ENCODE results near the gene FUT1. TPM values are rescaled to one million over a fixed set of nuclear protein-coding genes. Genes with fewer than 3 reads are reported as not detected.

FUT1 gene
- total RNA-seq, 1 donor from 2014 or later = 1.6 TPM

- DNase-seq = no peak
- no peak for ATAC-seq
- intact Hi-C loops (cut with micrococcal nuclease) = no loop called here
Observed at GRCh38 chr19:48746110-48746509, 6.3 kb downstream of the FUT1 start.

DNA sequence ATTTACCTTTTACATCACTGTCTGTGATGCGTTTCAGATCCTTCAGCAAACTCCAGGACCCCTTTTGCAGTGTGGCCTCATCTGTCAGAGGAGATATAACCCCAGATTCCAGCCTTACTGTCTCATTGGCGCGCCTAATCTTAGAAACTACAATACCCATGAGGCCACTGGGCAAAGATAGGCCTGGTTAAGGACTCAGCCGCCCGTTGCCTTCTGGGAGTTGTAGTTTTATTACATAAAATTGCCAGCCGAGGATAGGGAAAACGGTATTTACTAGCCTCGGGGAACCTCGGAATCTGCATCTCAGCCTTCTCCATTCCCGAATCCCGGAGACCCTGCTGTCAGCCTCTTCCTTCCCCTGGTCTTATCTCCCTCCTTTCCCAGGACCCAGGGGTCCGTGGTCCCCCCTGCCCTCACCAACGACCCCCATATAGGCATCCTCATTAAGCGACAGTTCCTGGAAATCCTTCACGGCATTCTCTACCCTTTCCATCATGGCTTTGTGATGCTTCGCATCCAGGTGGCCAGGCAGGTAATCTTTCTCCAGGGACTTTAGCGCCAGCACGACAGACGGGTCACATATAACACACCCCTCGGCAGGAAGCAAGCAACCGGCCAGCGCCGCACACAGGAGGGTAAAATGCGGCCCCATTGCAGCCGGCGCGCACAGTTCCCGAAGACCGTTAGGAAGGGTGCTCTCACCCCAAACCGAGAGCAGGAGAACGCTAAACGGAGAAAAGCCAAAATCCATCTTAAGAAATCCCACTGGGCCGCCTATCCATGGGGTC is 7.0 kb downstream of the FUT1 start:
- intact Hi-C loops (cut with micrococcal nuclease) = no loop called here
- ATAC-seq (peak; percentile 34), DNase-seq (peak; percentile 60)

DNA sequence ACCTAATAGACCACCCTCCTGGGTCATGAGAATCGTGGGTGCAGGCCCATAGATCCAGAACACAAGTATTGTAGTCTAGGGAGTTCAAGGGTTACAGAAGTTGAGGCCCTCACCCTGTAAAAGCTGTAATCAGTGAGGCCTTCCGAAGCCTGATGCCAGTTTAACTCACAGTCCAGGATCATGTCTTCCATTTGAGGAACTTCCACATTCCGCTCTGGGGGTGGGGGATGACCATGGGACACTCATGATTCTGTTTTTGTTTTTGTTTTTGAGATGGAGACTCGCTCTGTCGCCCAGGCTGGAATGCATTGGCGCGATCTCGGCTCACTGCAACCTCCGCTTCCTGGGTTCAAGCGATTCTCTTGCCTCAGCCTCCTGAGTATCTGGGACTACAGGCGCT is 10.3 kb downstream of the FUT1 start:
- ATAC-seq = no peak
- DNase-seq = no peak
- intact Hi-C loops (cut with micrococcal nuclease) = no loop called here

GRCh38 chr19:48741129-48741999 is 11.1 kb downstream of the FUT1 start:
- intact Hi-C loops (cut with micrococcal nuclease) = no loop called here
- ATAC-seq = peak; percentile 14
- peak; percentile 66 for DNase-seq

- peak; percentile 70 for DNase-seq
- intact Hi-C loops (cut with micrococcal nuclease) = no loop called here
- peak; percentile 33 for ATAC-seq
Observed at GRCh38 chr19:48740164-48740972, 12.1 kb downstream of the FUT1 start, which contains the start of gene RASIP1. RASIP1 (minus strand) TSS chr19:48740610; CDS start chr19:48740282, 328 bp downstream.

GRCh38 chr19:48739404-48740163 is 12.9 kb downstream of the FUT1 start:
- intact Hi-C loops (cut with micrococcal nuclease) = no loop called here
- ATAC-seq (no peak), DNase-seq (peak; percentile 41)

DNA sequence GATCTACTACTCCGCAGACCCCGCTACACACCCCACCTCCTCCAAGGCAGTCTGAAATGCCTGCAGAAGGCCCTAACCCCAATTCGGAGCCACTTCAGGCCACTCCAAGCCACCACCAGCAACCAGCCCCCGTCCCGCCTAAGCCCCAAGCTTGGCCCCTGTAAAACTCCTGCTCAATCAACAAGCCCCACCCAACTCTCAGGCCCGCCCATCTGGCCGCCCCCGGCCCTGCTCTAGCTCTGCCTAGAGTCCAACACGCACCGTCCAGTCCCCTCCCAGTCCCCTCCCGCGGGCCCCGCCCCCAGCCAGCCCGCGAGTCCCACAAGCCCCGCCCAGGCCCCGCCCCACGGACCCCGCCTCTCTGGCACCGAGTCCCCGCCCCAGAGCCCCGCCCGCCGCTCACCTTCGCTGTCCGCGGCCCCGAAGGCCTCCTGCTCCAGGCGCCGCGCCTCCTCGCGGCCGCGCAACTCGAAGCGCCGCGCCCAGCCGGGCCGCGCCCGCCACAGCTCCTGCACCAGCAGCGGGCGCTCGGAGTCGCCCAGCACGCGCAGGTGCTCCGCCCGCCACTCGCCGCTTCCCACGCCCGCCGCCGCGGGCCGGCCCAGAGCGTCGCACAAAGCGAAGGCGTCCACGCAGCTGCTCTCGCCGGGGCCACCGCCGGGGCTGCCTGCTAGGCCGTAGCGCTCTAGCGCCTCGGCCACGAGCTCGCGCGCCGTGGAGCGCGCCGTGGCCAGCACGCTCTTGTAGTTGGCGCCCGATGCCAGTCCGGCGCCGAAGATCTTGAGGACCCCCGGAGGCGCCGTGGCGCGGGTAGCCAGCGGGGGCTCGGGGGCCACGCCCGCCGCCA is 13.7 kb downstream of the FUT1 start:
- ATAC-seq = peak; percentile 89
- DNase-seq = peak; percentile 96
- intact Hi-C loops (cut with micrococcal nuclease) = no loop called here

- DNase-seq (peak; percentile 38), ATAC-seq (no peak)
- intact Hi-C loops (cut with micrococcal nuclease) = no loop called here
Observed at GRCh38 chr19:48737360-48737998, 15.0 kb downstream of the FUT1 start.

DNA sequence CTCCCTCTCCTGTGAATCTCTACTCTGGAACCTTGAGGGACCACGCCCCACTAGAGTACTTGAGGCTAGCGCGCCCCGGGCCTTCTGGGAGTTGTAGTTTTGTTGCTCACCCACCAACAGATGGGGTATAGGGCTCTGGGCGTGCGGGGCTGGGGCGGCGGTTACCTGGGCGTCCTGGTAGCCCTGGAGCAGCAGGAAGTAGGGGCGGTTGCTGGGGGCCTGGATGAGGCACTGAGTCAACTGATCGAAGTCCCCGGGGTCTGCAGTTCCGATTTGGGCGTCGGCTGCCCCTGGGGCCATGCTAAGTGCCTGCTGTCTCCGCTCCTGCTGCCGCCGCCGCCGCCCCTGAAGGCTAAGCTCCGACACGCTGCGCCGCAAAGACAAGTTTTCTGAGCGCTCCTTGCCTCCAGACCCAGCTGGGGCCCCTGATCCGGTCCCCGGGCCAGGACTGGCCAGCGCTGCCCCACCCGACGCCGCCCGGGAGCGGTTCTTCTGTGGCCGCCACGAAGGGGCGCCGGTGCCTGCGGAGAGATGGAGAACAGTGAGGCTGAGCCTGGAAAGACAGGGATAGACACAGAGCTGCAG is 17.3 kb downstream of the FUT1 start:
- ATAC-seq = no peak
- intact Hi-C loops (cut with micrococcal nuclease) = no loop called here
- no peak for DNase-seq

- ATAC-seq (no peak), DNase-seq (no peak)
- intact Hi-C loops (cut with micrococcal nuclease) = no loop called here
Observed at GRCh38 chr19:48734625-48735024, 17.8 kb downstream of the FUT1 start.

DNA sequence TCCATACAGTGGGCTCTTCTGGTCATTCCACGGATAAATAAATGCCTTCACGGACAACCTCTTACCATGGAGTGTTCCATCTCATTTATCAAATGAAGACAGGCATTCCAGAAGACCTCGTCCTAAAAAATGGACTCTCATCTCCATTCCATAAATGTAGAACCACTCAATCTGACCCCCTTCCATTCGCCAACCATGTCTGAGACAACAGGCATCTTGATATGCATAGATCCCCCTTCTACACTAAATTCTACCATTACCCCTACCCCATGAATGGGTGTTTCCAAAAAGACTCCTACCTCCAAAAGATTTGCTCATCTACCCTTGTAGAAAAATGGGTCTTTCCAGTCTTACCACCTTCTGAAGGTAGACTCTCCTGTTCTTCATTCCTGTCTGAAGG is 21.0 kb downstream of the FUT1 start:
- intact Hi-C loops (cut with micrococcal nuclease) = no loop called here
- DNase-seq = no peak
- ATAC-seq = no peak

DNA sequence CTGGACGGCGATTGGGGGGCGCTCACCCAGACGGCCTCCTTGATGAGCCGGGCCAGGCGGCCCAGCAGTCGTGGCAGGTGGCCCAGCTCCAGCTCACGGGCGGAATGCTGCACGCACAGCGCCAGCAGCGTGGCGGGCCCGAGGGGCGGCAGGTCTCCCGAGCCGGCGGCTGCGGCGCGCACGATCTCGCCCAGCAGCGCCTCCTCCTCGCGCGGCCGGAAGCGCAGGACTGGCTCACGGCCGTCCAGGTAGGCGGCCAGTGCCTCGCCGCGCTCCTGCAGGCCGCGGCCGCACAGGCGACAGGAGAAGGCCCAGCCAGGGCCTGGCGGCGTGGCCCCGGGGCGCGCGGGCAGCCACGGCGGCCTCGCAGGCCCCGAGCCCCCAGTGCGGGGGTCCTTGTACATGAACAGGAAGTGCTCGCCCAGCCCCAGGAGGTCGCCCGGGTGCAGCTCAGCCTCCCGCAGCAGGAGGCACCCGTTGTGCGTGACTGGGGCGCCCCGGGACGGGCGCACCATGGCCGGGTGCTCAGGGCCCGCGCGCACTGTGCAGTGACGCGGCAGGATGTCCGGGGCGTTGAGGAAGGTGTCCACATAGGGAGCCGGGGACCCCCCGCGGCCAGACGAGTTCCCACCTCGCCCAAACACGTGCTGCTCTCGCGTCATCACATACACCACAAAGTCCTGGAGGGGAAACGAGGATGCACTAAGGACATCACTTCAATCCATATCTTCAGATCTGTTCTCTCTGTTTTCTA is 23.4 kb downstream of the FUT1 start:
- DNase-seq (no peak), ATAC-seq (peak; percentile 10)
- intact Hi-C loops (cut with micrococcal nuclease) = no loop called here

DNA sequence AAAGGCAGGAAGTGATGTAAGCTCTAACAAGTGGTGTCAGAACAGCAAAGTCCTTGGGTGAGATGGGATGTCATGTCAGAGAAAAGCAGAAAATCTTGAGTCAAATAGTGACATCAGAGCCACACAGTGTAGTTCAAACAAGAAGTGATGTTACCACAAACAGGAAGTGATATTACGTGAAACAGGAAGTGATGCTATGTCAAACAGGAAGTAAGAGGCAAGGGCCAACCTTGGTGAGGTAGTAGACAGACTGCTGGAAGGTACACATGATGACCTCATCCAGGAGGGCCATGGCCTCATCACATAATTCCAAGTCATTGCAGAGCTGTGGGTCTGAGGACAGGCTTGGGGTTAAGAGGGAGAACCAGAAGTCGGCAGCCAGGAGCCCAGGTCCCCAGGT is 25.9 kb downstream of the FUT1 start:
- intact Hi-C loops (cut with micrococcal nuclease) = no loop called here
- DNase-seq (no peak), ATAC-seq (no peak)

GRCh38 chr19:48724796-48725753 is 27.4 kb downstream of the FUT1 start:
- ATAC-seq (peak; percentile 26), DNase-seq (no peak)
- intact Hi-C loops (cut with micrococcal nuclease) = no loop called here

DNA sequence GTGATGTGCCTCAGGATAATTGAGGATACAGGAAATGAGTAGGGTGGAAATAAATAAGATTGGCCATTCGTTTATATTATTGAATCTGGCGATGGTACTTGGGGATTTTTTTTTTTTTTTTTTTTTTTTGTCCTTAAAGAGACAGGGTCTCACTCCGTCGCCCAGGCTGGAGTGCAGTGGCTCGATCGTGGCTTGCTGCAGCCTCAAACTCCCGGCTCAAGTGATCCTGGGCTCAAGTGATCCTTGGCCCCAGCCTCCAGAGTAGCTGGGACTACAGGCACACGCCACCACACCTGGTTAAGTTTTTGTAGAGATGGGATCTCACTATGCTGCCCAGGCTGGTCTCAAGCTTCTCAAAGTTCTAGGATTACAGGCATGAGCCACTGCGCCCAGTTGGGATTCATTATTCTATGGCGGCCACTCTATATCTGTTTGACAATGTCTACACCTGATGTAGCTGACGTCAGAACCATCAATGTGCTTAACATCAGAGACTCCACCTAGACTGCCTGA is 30.2 kb downstream of the FUT1 start:
- no peak for ATAC-seq
- intact Hi-C loops (cut with micrococcal nuclease) = no loop called here

More for the DNA sequence above, 30.2 kb downstream of the FUT1 start:
- no peak for DNase-seq
